DND-41 (cell line): ENCODE results near the gene STRC.
"Not testable (repeated sequence)": the region's sequence is repeated elsewhere in the genome, so short reads cannot be mapped to it uniquely, and the experiment has no call there.

ENCODE experiments used
- CTCF ChIP-seq: IDR thresholded peaks from 2 replicates; pipeline ENCODE4 v1.5.1; 2012; ENCODE audit warnings: borderline replicate concordance, low read length, moderate library complexity, mild to moderate bottlenecking; ENCODE audit not compliant: poor library complexity, severe bottlenecking; ENCODE audit errors: extremely low read depth
- EZH2 ChIP-seq: IDR thresholded peaks from 3 replicates; pipeline ENCODE4 v1.6.1; 2012; ENCODE audit warnings: borderline replicate concordance, low read depth, mild to moderate bottlenecking, moderate library complexity, low read length, inconsistent platforms; ENCODE audit not compliant: severe bottlenecking

- TF ChIP-seq CTCF, EZH2: not testable (repeated sequence)
Observed at GRCh38 chr15:43666177-43666576, 47.6 kb upstream of the STRC start.
